Thoracic aorta (tissue), 2 donors: ENCODE results near the gene LYST. TPM values are rescaled to one million over a fixed set of nuclear protein-coding genes. Genes with fewer than 3 reads are reported as not detected.
A peak's percentile ranks its signal among the peaks of the same experiment; 100 is the strongest.

Experiments
- ATAC-seq: fragments of 150-250 bp; one replicate; pipeline ENCODE4 v1.8.0; 2017; ENCODE audit warnings: low read depth; ENCODE audit not compliant: insufficient number of reproducible peaks, low FRiP score
- DNase-seq: peaks from one replicate; pipeline ENCODE4 v3.0.0-alpha.2; 2020; ENCODE audit warnings: low spot score
- H3K27ac ChIP-seq, 2 donors: fragments of 200-600 bp; sonication (generic); 1 replicate in 1 of 2; 2 replicates in 1 of 2; pipeline ENCODE4 v1.5.1; 2016; ENCODE audit warnings: mild to moderate bottlenecking in 2 of 2, moderate library complexity in 2 of 2
- H3K27me3 ChIP-seq: fragments of 200-600 bp; sonication (generic); replicated peaks from 2 replicates; pipeline ENCODE4 v1.6.0; 2016; ENCODE audit warnings: mild to moderate bottlenecking; ENCODE audit not compliant: insufficient read depth
- H3K36me3 ChIP-seq: fragments of 200-600 bp; sonication (generic); one replicate; pipeline ENCODE4 v1.5.1; 2016
- H3K4me1 ChIP-seq, 2 donors: fragments of 200-600 bp; sonication (generic); 1 replicate in 1 of 2; 2 replicates in 1 of 2; pipeline versions ENCODE4 v1.5.1 to v1.6.0; 2016; ENCODE audit warnings: low read depth in 2 of 2, mild to moderate bottlenecking in 1 of 2; ENCODE audit not compliant: control insufficient read depth in 1 of 2
- H3K4me3 ChIP-seq: fragments of 200-600 bp; sonication (generic); 2 replicates; pipeline ENCODE4 v1.5.1; 2016; ENCODE audit warnings: mild to moderate bottlenecking
- H3K9me3 ChIP-seq: fragments of 200-600 bp; sonication (generic); 2 replicates; pipeline ENCODE4 v1.5.1; 2016
- CTCF ChIP-seq: fragments of 200-600 bp; sonication (generic); IDR thresholded peaks from one replicate; pipeline ENCODE4 v1.5.1; 2019; ENCODE audit warnings: antibody characterized with exemption
- total RNA-seq, 2 donors: library from RNA; depleted of rRNA; stranded (reverse); fragments of >200 nt; gene quantifications; one replicate each; pipeline versions ENCODE4 v1.1.0 to v1.2.3, GENCODE V29; 2016

The LYST gene
- total RNA-seq, 2 donors from 2014 or later: 32.5 to 32.8 TPM

- H3K9me3 ChIP-seq: no peaks in the 10 kb centered on the region
- peaks cover 7 to 12% of the 10 kb centered on the region in 2 donors for H3K4me1 ChIP-seq
- H3K36me3 ChIP-seq: no peaks in the 10 kb centered on the region
- no peak for TF ChIP-seq CTCF
- H3K27ac ChIP-seq: no peak overlapping the region
- no peak overlapping the region for H3K4me3 ChIP-seq
- ATAC-seq (no peak), DNase-seq (no peak)
- no peaks in the 10 kb centered on the region for H3K27me3 ChIP-seq
Measured at GRCh38 chr1:235843461-235843961, 23.2 kb downstream of the LYST start.

- H3K4me1 ChIP-seq: peaks cover 7 to 12% of the 10 kb centered on the region in 2 donors
- H3K9me3 ChIP-seq: no peaks in the 10 kb centered on the region
- H3K4me3 ChIP-seq: no peak overlapping the region
- DNase-seq (no peak), ATAC-seq (no peak)
- H3K36me3 ChIP-seq: no peaks in the 10 kb centered on the region
- H3K27ac ChIP-seq: no peak overlapping the region
- no peaks in the 10 kb centered on the region for H3K27me3 ChIP-seq
- no peak for TF ChIP-seq CTCF
Measured at GRCh38 chr1:235841938-235842545, 24.7 kb downstream of the LYST start.

- Histone ChIP-seq H3K4me1 (peaks cover 0 to 8% of the 10 kb centered on the region in 2 donors), H3K9me3 (no peaks in the 10 kb centered on the region), H3K4me3 (no peak overlapping the region), H3K27me3 (no peaks in the 10 kb centered on the region), H3K36me3 (no peaks in the 10 kb centered on the region), H3K27ac (no peak overlapping the region)
- ATAC-seq (no peak), DNase-seq (no peak)
- no peak for TF ChIP-seq CTCF
Measured at GRCh38 chr1:235838021-235838420, 28.7 kb downstream of the LYST start.

GRCh38 chr1:235835226-235835625 lies 31.5 kb downstream of the LYST start:
- H3K4me3 ChIP-seq: peak overlapping the region; percentile 62
- no peaks in the 10 kb centered on the region for H3K36me3 ChIP-seq
- no peaks in the 10 kb centered on the region for H3K9me3 ChIP-seq
- TF ChIP-seq CTCF: no peak
- no peak for DNase-seq
- H3K27me3 ChIP-seq: no peaks in the 10 kb centered on the region
- H3K27ac ChIP-seq: no peak overlapping the region
- ATAC-seq: no peak
- H3K4me1 ChIP-seq: peaks cover 0 to 8% of the 10 kb centered on the region in 2 donors

- no peaks in the 10 kb centered on the region for H3K27me3 ChIP-seq
- no peaks in the 10 kb centered on the region for H3K9me3 ChIP-seq
- peaks cover 0 to 8% of the 10 kb centered on the region in 2 donors for H3K4me1 ChIP-seq
- H3K27ac ChIP-seq: no peak overlapping the region
- DNase-seq (no peak), ATAC-seq (no peak)
- no peak for TF ChIP-seq CTCF
- H3K36me3 ChIP-seq: no peaks in the 10 kb centered on the region
- no peak overlapping the region for H3K4me3 ChIP-seq
Measured at GRCh38 chr1:235834620-235835019, 32.1 kb downstream of the LYST start.
